Forelimb muscle (tissue), 1 donor: Measurements from ENCODE around the gene PMM2. TPM values are rescaled to one million over a fixed set of nuclear protein-coding genes. Genes with fewer than 3 reads are reported as not detected.

Source experiments
- DNase-seq: peaks from one replicate; pipeline ENCODE4 v3.0.0-alpha.2; 2013; ENCODE audit warnings: low read depth
- polyA plus RNA-seq: library from polyadenylated mRNA; unstranded; fragments of 120-200 nt; gene quantifications from one replicate; pipeline ENCODE4 v1.2.1, GENCODE V29; 2013; ENCODE audit not compliant: insufficient read length

PMM2 gene
- polyA plus RNA-seq, 1 donor: 17.1 TPM

DNA sequence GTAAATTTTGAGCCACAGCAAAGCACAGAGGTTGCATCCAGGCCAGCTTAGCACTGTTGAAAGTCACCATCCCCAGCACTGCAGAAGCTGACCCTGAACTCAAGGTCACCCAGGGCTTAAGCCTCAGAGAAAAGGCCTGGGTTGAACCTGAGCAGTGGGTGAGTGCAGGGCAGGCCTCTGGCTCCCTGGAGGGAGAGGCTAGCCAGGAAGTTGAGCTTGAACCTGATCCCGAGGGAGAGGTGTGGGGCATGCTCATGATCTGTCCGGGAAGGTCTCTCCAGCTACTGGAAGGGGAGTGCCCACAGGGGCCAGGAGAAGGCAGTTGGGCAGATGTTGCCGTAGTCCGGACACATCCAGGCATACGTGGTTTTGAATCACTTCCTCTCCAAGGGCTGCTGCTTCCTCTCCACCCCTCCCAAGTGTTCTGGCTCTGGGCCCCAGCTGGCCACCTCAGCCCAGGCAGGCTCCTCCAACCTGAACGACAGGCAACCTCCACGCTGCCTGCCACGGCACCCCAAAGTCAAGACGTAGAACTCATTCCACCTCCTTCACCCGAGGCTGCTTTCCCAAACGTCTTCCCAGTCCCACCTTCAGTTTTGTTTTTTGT is 52.7 kb downstream of the PMM2 start:
- no peak for DNase-seq

DNA sequence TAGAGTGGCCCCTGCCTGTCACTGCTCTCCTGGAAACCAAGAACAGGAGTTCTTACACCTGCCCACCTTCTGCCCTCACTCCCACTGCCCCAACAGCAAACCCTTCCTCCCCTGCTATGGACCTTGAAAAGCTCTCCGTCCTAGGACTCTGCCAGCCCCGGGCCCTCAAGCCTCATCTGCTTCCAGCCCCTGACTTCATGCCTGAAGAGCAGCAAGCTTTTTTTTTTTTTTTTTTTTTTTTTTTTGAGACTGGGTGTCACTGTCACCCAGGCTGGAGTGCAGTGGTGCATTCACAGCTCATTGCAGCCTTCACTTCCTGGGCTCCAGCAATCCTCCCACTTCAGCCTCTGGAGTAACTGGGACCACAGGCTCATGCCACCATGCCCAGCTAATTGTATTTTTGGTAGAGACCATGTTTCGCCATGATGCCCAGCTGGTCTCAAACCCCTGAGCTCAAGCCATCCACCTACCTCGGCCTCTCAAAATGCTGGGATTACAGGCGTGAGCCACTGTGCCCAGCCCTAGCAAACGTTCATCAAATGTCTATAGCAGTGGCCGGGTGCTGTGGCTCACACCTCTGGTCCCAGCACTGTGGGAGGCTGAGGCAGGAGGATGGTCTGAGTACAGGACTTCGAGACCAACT is 54.2 kb downstream of the PMM2 start:
- no peak for DNase-seq

DNA sequence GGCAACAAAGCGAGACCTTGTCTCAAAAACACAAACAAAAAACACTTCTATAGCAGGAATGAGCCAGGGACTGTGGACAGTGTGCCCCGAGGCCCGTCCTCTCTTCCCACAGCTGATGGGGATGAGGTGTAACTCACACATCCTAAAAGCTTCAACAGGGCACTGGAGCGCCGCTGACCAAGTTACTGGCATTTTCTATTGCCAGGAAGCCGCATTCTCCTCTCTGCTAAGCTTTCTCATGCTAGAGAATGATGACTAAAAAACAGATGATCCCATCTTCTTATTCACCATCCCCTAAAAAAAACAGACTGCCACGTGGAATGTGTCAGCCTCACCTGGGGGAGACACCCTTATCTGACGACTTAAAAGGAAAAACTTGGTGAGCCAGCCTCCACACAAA is 54.9 kb downstream of the PMM2 start:
- DNase-seq: no peak

DNA sequence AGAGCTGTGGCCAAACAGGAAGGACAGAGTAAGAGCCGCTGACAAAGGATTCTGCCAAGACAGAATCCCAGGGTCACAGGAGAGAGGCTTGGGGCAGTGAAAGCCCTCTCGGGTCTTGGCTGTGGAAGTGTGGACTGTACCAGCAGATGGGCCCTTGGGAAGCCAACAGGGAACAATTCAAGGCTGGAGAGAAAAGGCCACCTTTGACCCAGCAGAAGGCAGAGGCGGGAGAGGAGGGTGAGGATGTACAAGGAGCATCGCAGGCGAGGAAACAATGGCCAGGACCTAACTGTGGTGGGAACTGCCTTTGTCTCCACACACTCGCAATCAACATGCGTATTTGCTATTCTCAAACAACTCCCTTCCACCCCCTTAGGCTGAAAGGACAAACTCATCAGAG is 55.5 kb downstream of the PMM2 start:
- DNase-seq: no peak

- no peak for DNase-seq
These were observed 56.0 kb downstream of the PMM2 start for GRCh38 chr16:8853611-8854010.

- DNase-seq: no peak
These were observed 56.8 kb downstream of the PMM2 start for GRCh38 chr16:8854298-8854948.

GRCh38 chr16:8855051-8855786 is 57.6 kb downstream of the PMM2 start:
- DNase-seq: no peak

GRCh38 chr16:8855972-8856371 is 58.3 kb downstream of the PMM2 start:
- DNase-seq: no peak

DNA sequence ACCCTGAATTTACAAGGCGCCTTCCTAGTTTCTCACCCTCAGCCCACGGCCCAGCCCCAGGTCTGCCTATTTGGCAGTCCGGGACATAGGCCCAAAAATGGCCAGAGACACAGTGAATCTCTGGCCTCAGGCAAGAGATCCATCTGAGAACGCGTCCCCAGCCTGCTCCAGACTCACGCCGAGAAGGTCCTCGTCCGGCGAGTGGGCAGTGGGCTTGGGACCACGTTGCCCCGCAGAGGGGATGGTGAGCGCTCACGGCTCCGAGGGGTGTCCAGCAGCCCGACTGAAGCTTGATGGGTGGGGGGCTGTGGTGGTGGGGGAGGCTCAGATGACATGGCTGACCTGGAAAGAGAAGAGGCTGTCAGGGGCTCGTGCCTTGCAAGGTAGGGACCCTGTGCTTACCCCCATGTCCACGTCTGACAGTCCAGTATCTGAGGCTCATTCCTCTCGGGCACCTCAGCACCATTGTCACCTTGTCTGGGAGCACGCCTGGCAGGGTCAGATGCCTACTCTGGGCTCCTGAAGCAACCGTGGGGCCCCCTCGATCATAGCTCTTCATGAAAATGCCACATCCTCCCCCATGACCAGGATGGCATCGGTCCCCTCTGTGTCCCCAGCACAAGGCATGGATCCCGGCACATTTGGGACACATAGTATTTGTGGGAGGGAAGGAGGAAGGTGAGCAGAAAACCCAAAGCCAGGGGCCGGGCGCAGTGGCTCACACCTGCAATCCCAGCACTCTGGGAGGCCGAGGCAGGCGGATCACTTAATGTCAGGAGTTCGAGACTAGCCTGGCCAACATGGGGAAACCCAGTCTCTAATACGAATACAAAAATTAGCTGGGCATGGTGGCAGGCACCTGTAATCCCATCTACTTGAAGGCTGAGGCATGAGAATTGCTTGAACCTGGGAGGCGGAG is 61.6 kb downstream of the PMM2 start:
- no peak for DNase-seq

- no peak for DNase-seq
These were observed 62.6 kb downstream of the PMM2 start for GRCh38 chr16:8859913-8860881.

- DNase-seq: no peak
These were observed 64.1 kb downstream of the PMM2 start for GRCh38 chr16:8861563-8862308.

- no peak for DNase-seq
These were observed 64.9 kb downstream of the PMM2 start for GRCh38 chr16:8862309-8863130.

DNA sequence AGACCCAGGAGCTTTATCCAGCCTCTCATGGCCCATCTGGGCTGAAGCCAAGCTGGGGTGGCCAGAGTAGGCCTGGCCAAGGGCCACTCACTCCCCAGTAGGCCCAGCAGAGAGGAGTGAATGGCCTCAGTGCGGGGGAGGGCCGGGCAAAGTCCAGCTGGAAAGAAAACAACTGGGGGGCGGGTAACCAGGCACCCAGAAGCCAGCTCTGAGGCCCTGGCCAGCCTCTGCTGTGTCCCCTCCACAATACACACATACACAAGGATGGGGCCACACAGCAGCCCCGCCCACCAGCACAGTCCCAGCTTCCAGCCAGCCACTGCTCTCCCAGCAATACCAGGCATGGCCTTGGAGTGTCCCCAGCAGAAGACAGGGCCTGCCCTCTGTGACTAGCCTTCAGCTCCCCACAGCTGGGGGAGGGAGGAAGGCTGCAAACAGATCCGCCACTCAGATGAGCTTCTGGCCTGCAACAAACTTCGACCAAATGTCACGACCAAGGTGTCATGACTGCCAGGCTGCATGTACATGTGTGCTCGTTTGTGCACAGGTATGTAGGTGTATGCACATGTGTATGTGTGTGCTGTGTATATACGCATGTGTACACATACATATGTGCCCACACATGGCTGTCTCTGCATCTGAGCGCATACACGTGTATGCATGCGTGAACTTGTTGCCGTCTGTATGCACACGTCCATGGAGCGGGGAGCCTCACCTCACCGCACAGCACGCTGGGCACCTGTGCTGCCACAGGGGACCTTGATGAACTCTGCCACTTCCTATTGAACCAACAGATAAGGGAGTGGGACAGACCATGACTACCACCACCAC is 66.2 kb downstream of the PMM2 start:
- DNase-seq: no peak

- no peak for DNase-seq
These were observed 67.0 kb downstream of the PMM2 start for GRCh38 chr16:8864480-8865110.

- DNase-seq: no peak
These were observed 67.7 kb downstream of the PMM2 start for GRCh38 chr16:8865145-8865882.

- peak; percentile 28 for DNase-seq
These were observed 68.7 kb downstream of the PMM2 start for GRCh38 chr16:8866118-8866883.
